Measurements from ENCODE around the gene MCF2. TPM values are rescaled to one million over a fixed set of nuclear protein-coding genes. Genes with fewer than 3 reads are reported as not detected.

Gene MCF2
- total RNA-seq, 1 experiment from 2014 or later: 0.39 TPM

- no CpG with 5 or more reads among the region's 9 CpGs for WGBS (ENCODE audit: extremely low coverage, insufficient read length, low lambda C conversion rate)
- no peak overlapping the region for H2AFZ ChIP-seq (ENCODE audit: low read length)
- no peaks in the 10 kb centered on the region for H3K79me2 ChIP-seq (ENCODE audit: insufficient read depth, low read length)
- no peak overlapping the region for H2BK15ac ChIP-seq (ENCODE audit: low read depth, low read length)
- peak overlapping the region in 1 of 3 experiments; percentile 63; a peak in 2 of 7 replicates for H3K27ac Mint-ChIP-seq
- H3K4ac ChIP-seq (ENCODE audit: low read depth, low read length): no peak overlapping the region
- no peak overlapping the region for H4K91ac ChIP-seq (ENCODE audit: insufficient read length, low read depth, low read length)
- peaks cover 0 to 7% of the 10 kb centered on the region in 2 experiments; a peak in 2 of 4 replicates for H3K4me1 Mint-ChIP-seq
- no peaks in the 10 kb centered on the region for H4K20me1 ChIP-seq (ENCODE audit: control insufficient read depth, insufficient read depth, insufficient read length)
- H3K36me3 Mint-ChIP-seq (ENCODE audit: insufficient read depth in 1 of 3, low read depth in 3 of 3): no peaks in the 10 kb centered on the region
- no peaks in the 10 kb centered on the region for H3K27me3 ChIP-seq (ENCODE audit: insufficient read depth, low read length)
- H3K4me3 Mint-ChIP-seq: no peak overlapping the region
- H2BK12ac ChIP-seq (ENCODE audit: insufficient read length, low read depth, low read length): no peak overlapping the region
- no peaks in the 10 kb centered on the region for H3K79me1 ChIP-seq (ENCODE audit: insufficient read depth, low read depth, low read length, poor library complexity, severe bottlenecking)
- H2BK120ac ChIP-seq (ENCODE audit: low read depth, low read length, poor library complexity, severe bottlenecking): no peak overlapping the region
- H3K23ac ChIP-seq (ENCODE audit: insufficient read length, low read depth, low read length): no peak overlapping the region
- peak; percentile 80 for TF ChIP-seq CTCF (conservative IDR thresholded peaks at IDR 0.05)
- no peak overlapping the region for H2BK20ac ChIP-seq (ENCODE audit: low read depth, low read length, poor library complexity, severe bottlenecking)
- H3K27me3 Mint-ChIP-seq (ENCODE audit: low read depth): no peaks in the 10 kb centered on the region
- no peak overlapping the region for H3T11ph ChIP-seq (ENCODE audit: low read length)
- H3K9me3 ChIP-seq (ENCODE audit: control insufficient read depth, low read depth, low read length): no peaks in the 10 kb centered on the region
- H3K23me2 ChIP-seq (ENCODE audit: insufficient read length, low read depth, low read length, poor library complexity, severe bottlenecking): no peaks in the 10 kb centered on the region
- H3K4me1 ChIP-seq (ENCODE audit: insufficient read depth, low read length): no peaks in the 10 kb centered on the region; the same call in 1 of the 2 replicates
- no peak overlapping the region for H3K4me2 ChIP-seq (ENCODE audit: insufficient read depth, insufficient read length, low read length)
- no peak overlapping the region for H2AK5ac ChIP-seq (ENCODE audit: insufficient read length, low read length)
- no peak overlapping the region for H4K5ac ChIP-seq (ENCODE audit: insufficient read length, low read depth, low read length)
- no peak overlapping the region for H3K56ac ChIP-seq (ENCODE audit: insufficient read length, low read depth, low read length)
- H3K18ac ChIP-seq (ENCODE audit: insufficient read length, low read depth, low read length): no peak overlapping the region
- peaks cover 0 to 30% of the 10 kb centered on the region in 2 experiments; a peak in 2 of 5 replicates for H3K9me3 Mint-ChIP-seq
- H4K8ac ChIP-seq (replicated peaks; ENCODE audit: insufficient read length, low read depth, low read length): no peak overlapping the region
- H3K14ac ChIP-seq (ENCODE audit: insufficient read depth, low read length): no peak overlapping the region
- peak; percentile 39 for DNase-seq
- H3K27ac ChIP-seq (ENCODE audit: insufficient read length, low read depth, low read length): no peak overlapping the region
- no peak overlapping the region for H2BK5ac ChIP-seq (ENCODE audit: insufficient read length, low read length)
- H3K9ac ChIP-seq (ENCODE audit: extremely low read depth, insufficient read length, low read length): no peak overlapping the region
Measured at GRCh38 chrX:139559383-139560042, 148.5 kb downstream of the MCF2 start.
